Gastrocnemius medialis (tissue), 4 donors: ENCODE measurements around the gene SWAP70. TPM values are rescaled to one million over a fixed set of nuclear protein-coding genes. Genes with fewer than 3 reads are reported as not detected.
A peak's percentile ranks its signal among the peaks of the same experiment; 100 is the strongest.

Experiments used
- ATAC-seq, 2 donors: fragments of 150-250 bp; one replicate each; pipeline ENCODE4 v1.9.1; 2016
- DNase-seq, 2 donors: peaks; one replicate each; pipeline ENCODE4 v3.0.0-alpha.2; 2019
- H3K27ac ChIP-seq, 4 donors: fragments of 200-600 bp; sonication (generic); 1 replicate in 1 of 4; 2 replicates in 3 of 4; pipeline ENCODE4 v1.5.1; 2016 to 2018; ENCODE audit warnings: mild to moderate bottlenecking in 2 of 4, moderate library complexity in 1 of 4
- H3K27me3 ChIP-seq, 3 donors: fragments of 200-600 bp; sonication (generic) in 2 of 3; 1 replicate in 1 of 3; 2 replicates in 2 of 3; pipeline versions ENCODE4 v1.5.1 to v1.6.0; 2016 to 2019; ENCODE audit warnings: mild to moderate bottlenecking in 1 of 3, moderate library complexity in 1 of 3
- H3K36me3 ChIP-seq, 2 donors: fragments of 200-600 bp; sonication (generic) in 1 of 2; one replicate each; pipeline ENCODE4 v1.5.1; 2017 to 2018
- H3K4me1 ChIP-seq, 2 donors: fragments of 200-600 bp; sonication (generic) in 1 of 2; one replicate each; pipeline ENCODE4 v1.5.1; 2016 to 2017; ENCODE audit warnings: mild to moderate bottlenecking in 2 of 2
- H3K4me3 ChIP-seq, 4 donors: fragments of 200-600 bp; sonication (generic) in 3 of 4; 1 replicate in 1 of 4; 2 replicates in 3 of 4; pipeline ENCODE4 v1.5.1; 2016 to 2019; ENCODE audit warnings: mild to moderate bottlenecking in 2 of 4
- H3K9me3 ChIP-seq, 3 donors: fragments of 200-600 bp; sonication (generic) in 2 of 3; 1 replicate in 1 of 3; 2 replicates in 2 of 3; pipeline ENCODE4 v1.5.1; 2016 to 2019
- POLR2A ChIP-seq, 2 donors: fragments of 450-650 bp; IDR thresholded peaks; one replicate each; pipeline ENCODE4 v1.6.1; 2017; ENCODE audit warnings: antibody characterized with exemption in 2 of 2, mild to moderate bottlenecking in 2 of 2, moderate library complexity in 2 of 2
- in situ Hi-C, 4 donors: fragments of 200-750 bp; cut with MboI; loops; one replicate each; pipeline versions ENCODE4 v1.15.0 to v1.8.0; 2017; ENCODE audit warnings: low sequenced_read_pairs in 4 of 4
- intact Hi-C: fragments of 100-400 bp; cut with DNase I; formaldehyde crosslinking; loops from one replicate; pipeline ENCODE4 v1.15.1; 2023; ENCODE audit warnings: low total_unique reads
- total RNA-seq, 4 donors: library from RNA; depleted of rRNA; stranded (reverse); fragments of >200 nt; gene quantifications; one replicate each; pipeline versions ENCODE4 v1.1.0 to v1.2.3, GENCODE V29; 2016
- TF ChIP-seq, protein P1 (sequence below), 5 experiments: fragments of 450-650 bp in 3 of 5; fragments of 200-600 bp in 2 of 5; sonication (generic) in 2 of 5; IDR thresholded peaks in 4 of 5; conservative IDR thresholded peaks in 1 of 5; 1 replicate in 4 of 5; 2 replicates in 1 of 5; pipeline ENCODE4 v1.5.1; 2016 to 2019; ENCODE audit warnings: antibody characterized with exemption in 5 of 5, mild to moderate bottlenecking in 3 of 5, moderate library complexity in 3 of 5

Gene SWAP70
- total RNA-seq, 4 donors from 2014 or later, result 6.5 to 14.4 (median 9.1) TPM

- Histone ChIP-seq H3K27ac (no peak overlapping the region), H3K9me3 (no peaks in the 10 kb centered on the region), H3K4me1 (peaks cover 0 to 3% of the 10 kb centered on the region in 2 donors), H3K27me3 (no peaks in the 10 kb centered on the region), H3K36me3 (no peaks in the 10 kb centered on the region), H3K4me3 (no peak overlapping the region)
- in situ Hi-C loops, result no loop called here
- TF ChIP-seq, protein P1, sequence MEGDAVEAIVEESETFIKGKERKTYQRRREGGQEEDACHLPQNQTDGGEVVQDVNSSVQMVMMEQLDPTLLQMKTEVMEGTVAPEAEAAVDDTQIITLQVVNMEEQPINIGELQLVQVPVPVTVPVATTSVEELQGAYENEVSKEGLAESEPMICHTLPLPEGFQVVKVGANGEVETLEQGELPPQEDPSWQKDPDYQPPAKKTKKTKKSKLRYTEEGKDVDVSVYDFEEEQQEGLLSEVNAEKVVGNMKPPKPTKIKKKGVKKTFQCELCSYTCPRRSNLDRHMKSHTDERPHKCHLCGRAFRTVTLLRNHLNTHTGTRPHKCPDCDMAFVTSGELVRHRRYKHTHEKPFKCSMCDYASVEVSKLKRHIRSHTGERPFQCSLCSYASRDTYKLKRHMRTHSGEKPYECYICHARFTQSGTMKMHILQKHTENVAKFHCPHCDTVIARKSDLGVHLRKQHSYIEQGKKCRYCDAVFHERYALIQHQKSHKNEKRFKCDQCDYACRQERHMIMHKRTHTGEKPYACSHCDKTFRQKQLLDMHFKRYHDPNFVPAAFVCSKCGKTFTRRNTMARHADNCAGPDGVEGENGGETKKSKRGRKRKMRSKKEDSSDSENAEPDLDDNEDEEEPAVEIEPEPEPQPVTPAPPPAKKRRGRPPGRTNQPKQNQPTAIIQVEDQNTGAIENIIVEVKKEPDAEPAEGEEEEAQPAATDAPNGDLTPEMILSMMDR (IDR thresholded peaks at IDR 0.05 in 4 of 5, conservative IDR thresholded peaks at IDR 0.05 in 1 of 5), result no peak
- TF ChIP-seq POLR2A (IDR thresholded peaks at IDR 0.05), result no peak
- intact Hi-C loops, result no loop called here
- ATAC-seq (no peak), DNase-seq (no peak)
Measured at GRCh38 chr11:9708544-9708943, 44.7 kb downstream of the SWAP70 start.

GRCh38 chr11:9710223-9710622, 46.3 kb downstream of the SWAP70 start:
- Histone ChIP-seq H3K36me3 (no peaks in the 10 kb centered on the region), H3K9me3 (no peaks in the 10 kb centered on the region), H3K27me3 (no peaks in the 10 kb centered on the region), H3K4me3 (no peak overlapping the region), H3K4me1 (peaks cover 0 to 3% of the 10 kb centered on the region in 2 donors), H3K27ac (no peak overlapping the region)
- no peak for TF ChIP-seq POLR2A (IDR thresholded peaks at IDR 0.05)
- TF ChIP-seq, protein P1 (IDR thresholded peaks at IDR 0.05 in 4 of 5, conservative IDR thresholded peaks at IDR 0.05 in 1 of 5), result no peak
- in situ Hi-C loops, result no loop called here
- DNase-seq (no peak), ATAC-seq (no peak)
- intact Hi-C loops, result no loop called here

- H3K36me3 ChIP-seq, result no peaks in the 10 kb centered on the region
- peaks cover 0 to 3% of the 10 kb centered on the region in 2 donors for H3K4me1 ChIP-seq
- no peak overlapping the region for H3K4me3 ChIP-seq
- no peak for DNase-seq
- H3K9me3 ChIP-seq, result no peaks in the 10 kb centered on the region
- in situ Hi-C loops, result no loop called here
- H3K27ac ChIP-seq, result no peak overlapping the region
- no peaks in the 10 kb centered on the region for H3K27me3 ChIP-seq
- intact Hi-C loops, result no loop called here
- ATAC-seq, result no peak
- TF ChIP-seq, protein P1 (IDR thresholded peaks at IDR 0.05 in 4 of 5, conservative IDR thresholded peaks at IDR 0.05 in 1 of 5), result no peak
Measured at GRCh38 chr11:9710852-9711251, 47.0 kb downstream of the SWAP70 start.

DNA sequence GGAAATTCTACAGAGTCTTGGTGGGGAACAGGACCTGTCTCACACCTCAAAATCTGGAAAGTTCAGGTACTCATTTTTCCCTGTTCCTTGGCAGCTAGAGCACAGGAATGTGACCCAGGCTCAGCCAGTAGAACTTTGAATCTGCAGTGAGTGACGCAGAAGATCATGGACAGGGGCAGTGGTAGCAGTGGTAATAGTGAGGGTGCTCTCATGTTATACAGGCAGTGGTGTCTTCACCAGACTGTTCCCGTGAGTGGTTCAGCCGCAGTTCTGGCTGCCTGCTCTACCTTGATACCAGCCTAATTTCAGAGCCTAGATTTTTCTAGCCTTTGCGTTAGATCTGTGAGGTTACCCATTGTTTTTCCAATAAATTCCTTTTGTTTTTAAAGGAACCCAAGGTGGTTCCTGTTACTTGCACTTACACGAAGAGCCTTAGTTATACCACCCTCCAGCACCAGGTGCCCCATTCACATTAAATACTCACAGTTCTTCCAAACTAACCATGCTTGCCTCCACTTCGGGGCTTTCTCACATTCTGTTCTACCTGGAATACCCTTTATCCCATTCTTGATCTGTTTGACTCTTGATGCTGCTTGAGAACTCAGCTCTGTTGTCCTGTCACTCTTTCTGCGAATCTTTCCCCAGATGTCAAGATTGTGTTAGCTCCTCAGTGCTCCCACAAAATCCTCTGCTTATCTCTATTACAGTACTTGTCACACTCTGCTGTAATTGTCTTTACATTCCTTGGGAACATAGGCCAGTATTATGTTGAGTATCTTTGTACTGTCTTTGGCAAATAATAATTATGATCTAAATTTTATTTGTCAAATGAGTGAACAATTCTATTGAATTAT, 47.8 kb downstream of the SWAP70 start:
- H3K36me3 ChIP-seq, result no peaks in the 10 kb centered on the region
- H3K9me3 ChIP-seq, result no peaks in the 10 kb centered on the region
- no peak overlapping the region for H3K4me3 ChIP-seq
- DNase-seq, result no peak
- peak overlapping the region in 1 of 4 donors; percentile 31 for H3K27ac ChIP-seq
- TF ChIP-seq POLR2A (IDR thresholded peaks at IDR 0.05), result no peak
- TF ChIP-seq, protein P1 (IDR thresholded peaks at IDR 0.05 in 4 of 5, conservative IDR thresholded peaks at IDR 0.05 in 1 of 5), result no peak
- H3K27me3 ChIP-seq, result no peaks in the 10 kb centered on the region
- intact Hi-C loops (no loop called here), in situ Hi-C loops (no loop called here)
- peaks cover 0 to 3% of the 10 kb centered on the region in 2 donors for H3K4me1 ChIP-seq
- no peak for ATAC-seq
